ENCODE results near the gene NCBP1. TPM values are rescaled to one million over a fixed set of nuclear protein-coding genes. Genes with fewer than 3 reads are reported as not detected.
"Not testable (repeated sequence)": the region's sequence is repeated elsewhere in the genome, so short reads cannot be mapped to it uniquely, and the experiment has no call there.

NCBP1 gene
- total and polyA plus RNA-seq, 8 donors, result 5.5 to 90.4 (median 18.5) TPM

DNA sequence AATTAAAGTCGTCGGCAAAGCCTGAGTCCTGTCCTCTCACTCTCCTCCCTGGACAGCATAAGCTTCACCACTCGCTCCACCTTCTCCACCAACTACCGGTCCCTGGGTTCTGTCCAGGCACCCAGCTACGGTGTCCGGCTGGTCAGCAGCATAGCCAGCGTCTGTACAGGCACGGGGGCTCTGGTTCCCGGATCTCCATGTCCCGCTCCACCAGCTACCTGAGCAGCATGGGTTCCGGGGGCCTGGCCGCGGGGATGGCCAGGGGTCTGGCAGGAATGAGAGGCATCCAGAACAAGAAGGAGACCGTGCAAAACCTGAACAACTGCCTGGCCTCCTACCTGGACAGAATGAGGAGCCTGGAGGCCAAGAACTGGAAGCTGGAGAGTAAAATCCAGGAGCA, 65.2 kb downstream of the NCBP1 start:
- DNase-seq, result no peak
- no peaks in the 10 kb centered on the region for H3K27me3 ChIP-seq
- peaks cover 14 to 40% (median 32%) of the 10 kb centered on the region in 4 donors for H3K4me1 ChIP-seq
- intact Hi-C loops (cut with DNase I; ENCODE audit: low total_unique reads), result no loop called here
- no peak overlapping the region for H3K4me3 ChIP-seq
- WGBS, 5 donors, result 90 to 96% (median 96%) methylated on average over 14 of the region's 14 CpGs
- no peaks in the 10 kb centered on the region for H3K36me3 ChIP-seq
- H3K9me3 ChIP-seq, result no peaks in the 10 kb centered on the region
- TF ChIP-seq POLR2AphosphoS5 (IDR thresholded peaks at IDR 0.05), result no peak
- TF ChIP-seq CTCF (IDR thresholded peaks at IDR 0.05), result no peak
- TF ChIP-seq EP300 (IDR thresholded peaks at IDR 0.05), result no peak
- no peak for TF ChIP-seq POLR2A (IDR thresholded peaks at IDR 0.05)
- H3K27ac ChIP-seq, result no peak overlapping the region

DNA sequence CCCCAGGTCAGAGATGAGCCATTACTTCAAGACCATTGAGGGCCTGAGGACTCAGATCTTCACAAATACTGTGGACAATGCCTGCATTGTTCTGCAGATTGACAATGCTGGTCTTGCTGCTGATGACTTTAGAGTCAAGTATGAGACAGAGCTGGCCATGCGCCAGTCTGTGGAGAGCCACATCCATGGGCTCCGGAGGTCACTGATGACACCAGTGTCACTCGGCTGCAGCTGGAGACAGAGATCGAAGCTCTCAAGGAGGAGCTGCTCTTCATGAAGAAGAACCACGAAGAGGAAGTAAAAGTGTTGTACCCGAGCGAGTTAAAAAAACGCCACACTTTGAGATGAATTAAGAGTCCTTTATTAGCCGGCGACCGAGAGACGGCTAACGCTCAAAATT, 65.7 kb downstream of the NCBP1 start:
- H3K4me3 ChIP-seq; H3K27me3 ChIP-seq; intact Hi-C loops (cut with DNase I; ENCODE audit: low total_unique reads); H3K9me3 ChIP-seq; DNase-seq; H3K36me3 ChIP-seq; H3K27ac ChIP-seq: not testable (repeated sequence)
- H3K4me1 ChIP-seq, result peaks cover 14 to 40% (median 32%) of the 10 kb centered on the region in 4 donors
- 73 to 89% (median 80%) methylated on average over 13 of the region's 13 CpGs for WGBS, 5 donors

DNA sequence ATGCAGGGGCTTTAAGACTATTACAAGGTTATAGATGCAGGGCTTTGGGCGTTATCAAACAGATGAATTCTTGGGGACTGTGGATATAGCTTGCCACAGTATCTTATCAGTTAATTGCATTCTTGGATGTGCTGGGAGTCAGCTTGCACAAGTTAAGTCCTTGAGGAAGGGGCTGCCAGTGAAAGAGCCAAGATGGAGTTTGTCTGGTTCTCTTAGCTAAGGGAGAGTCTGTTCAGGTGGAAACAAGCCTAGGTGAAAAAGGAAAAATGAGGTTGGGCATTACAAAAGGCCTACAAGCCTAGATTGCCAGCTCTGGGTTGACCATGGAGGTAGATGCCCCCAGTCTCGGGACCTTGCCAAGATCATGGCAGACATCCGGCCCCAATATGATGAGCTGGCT, 66.2 kb downstream of the NCBP1 start:
- peaks cover 14 to 37% (median 30%) of the 10 kb centered on the region in 4 donors for H3K4me1 ChIP-seq
- intact Hi-C loops (cut with DNase I; ENCODE audit: low total_unique reads); H3K4me3 ChIP-seq; H3K27ac ChIP-seq; H3K36me3 ChIP-seq; H3K9me3 ChIP-seq; DNase-seq; H3K27me3 ChIP-seq: not testable (repeated sequence)
- 88 to 96% (median 92%) methylated on average over 3 of the region's 3 CpGs for WGBS, 5 donors

- peak overlapping the region; percentile 45 to 74 (median 72) for H3K27ac ChIP-seq
- no peak overlapping the region for H3K4me3 ChIP-seq
- H3K9me3 ChIP-seq, result no peaks in the 10 kb centered on the region
- TF ChIP-seq CTCF (IDR thresholded peaks at IDR 0.05) (no peak), POLR2A (IDR thresholded peaks at IDR 0.05) (no peak), POLR2AphosphoS5 (IDR thresholded peaks at IDR 0.05) (no peak), EP300 (IDR thresholded peaks at IDR 0.05) (no peak)
- peaks cover 0 to 15% (median 7%) of the 10 kb centered on the region in 4 donors for H3K4me1 ChIP-seq
- H3K27me3 ChIP-seq, result no peaks in the 10 kb centered on the region
- no peaks in the 10 kb centered on the region for H3K36me3 ChIP-seq
- 42 to 63% (median 48%) methylated on average over 11 of the region's 11 CpGs for WGBS, 5 donors
- DNase-seq, result peak in 1 of 2 donors; percentile 68
- intact Hi-C loops (cut with DNase I; ENCODE audit: low total_unique reads), result no loop called here
Observed at GRCh38 chr9:97703437-97704344, 70.1 kb downstream of the NCBP1 start.

- peak overlapping the region in 4 of 5 donors; percentile 45 to 74 (median 73) for H3K27ac ChIP-seq
Observed at GRCh38 chr9:97704345-97704677, 70.7 kb downstream of the NCBP1 start.

More at GRCh38 chr9:97704345-97704677, 70.7 kb downstream of the NCBP1 start:
- TF ChIP-seq CTCF (IDR thresholded peaks at IDR 0.05), result no peak
- H3K27me3 ChIP-seq, result no peaks in the 10 kb centered on the region
- peak in 1 of 2 donors; percentile 13 for DNase-seq
- no peaks in the 10 kb centered on the region for H3K36me3 ChIP-seq
- no peak overlapping the region for H3K4me3 ChIP-seq
- H3K9me3 ChIP-seq, result no peaks in the 10 kb centered on the region
- 69 to 85% (median 74%) methylated on average over 3 of the region's 3 CpGs for WGBS, 5 donors
- peaks cover 0 to 15% (median 7%) of the 10 kb centered on the region in 4 donors for H3K4me1 ChIP-seq
- intact Hi-C loops (cut with DNase I; ENCODE audit: low total_unique reads), result no loop called here
